Testis (tissue), 2 donors: ENCODE measurements around the gene KRTAP5-9.

ENCODE experiments used
- CTCF ChIP-seq, 3 experiments: fragments of 450-650 bp in 2 of 3; fragments of 200-600 bp in 1 of 3; sonication (generic) in 1 of 3; IDR thresholded peaks; one replicate each; pipeline ENCODE4 v1.5.1; 2016 to 2019; ENCODE audit warnings: antibody characterized with exemption in 3 of 3, mild to moderate bottlenecking in 2 of 3, moderate library complexity in 1 of 3
- POLR2A ChIP-seq: fragments of 450-650 bp; IDR thresholded peaks from one replicate; pipeline ENCODE4 v1.6.1; 2017; ENCODE audit warnings: antibody characterized with exemption, mild to moderate bottlenecking, moderate library complexity

GRCh38 chr11:71543866-71544265, 4.4 kb upstream of the KRTAP5-9 start:
- TF ChIP-seq CTCF (IDR thresholded peaks at IDR 0.05): no peak
- TF ChIP-seq POLR2A: no peak
